Tibial artery (tissue), 4 donors: ENCODE results near the gene SOCS7.

Experiments
- DNase-seq, 2 donors: peaks; one replicate each; pipeline ENCODE4 v3.0.0-alpha.2; 2019
- H3K27ac ChIP-seq, 2 donors: fragments of 200-600 bp; sonication (generic) in 1 of 2; 1 replicate in 1 of 2; 2 replicates in 1 of 2; pipeline ENCODE4 v1.5.1; 2018 to 2019; ENCODE audit warnings: mild to moderate bottlenecking in 1 of 2
- H3K27me3 ChIP-seq, 2 donors: fragments of 200-600 bp; sonication (generic) in 1 of 2; one replicate each; pipeline versions ENCODE4 v1.5.1 to v1.6.0; 2016 to 2019
- H3K36me3 ChIP-seq, 3 donors: fragments of 200-600 bp; sonication (generic) in 2 of 3; one replicate each; pipeline ENCODE4 v1.5.1; 2016 to 2019; ENCODE audit warnings: mild to moderate bottlenecking in 2 of 3
- H3K4me1 ChIP-seq, 4 donors: fragments of 200-600 bp; sonication (generic) in 2 of 4; 1 replicate in 3 of 4; 2 replicates in 1 of 4; pipeline ENCODE4 v1.5.1; 2016 to 2019
- H3K4me3 ChIP-seq, 2 donors: fragments of 200-600 bp; sonication (generic) in 1 of 2; 1 replicate in 1 of 2; 2 replicates in 1 of 2; pipeline ENCODE4 v1.5.1; 2018 to 2019; ENCODE audit warnings: mild to moderate bottlenecking in 2 of 2
- H3K9me3 ChIP-seq, 3 donors: fragments of 200-600 bp; sonication (generic) in 1 of 3; one replicate each; pipeline ENCODE4 v1.5.1; 2016 to 2019
- CTCF ChIP-seq, 2 experiments: fragments of 200-600 bp in 1 of 2; fragments of 450-650 bp in 1 of 2; IDR thresholded peaks; one replicate each; pipeline ENCODE4 v1.5.1; 2017 to 2019; ENCODE audit warnings: antibody characterized with exemption in 2 of 2, mild to moderate bottlenecking in 1 of 2, moderate library complexity in 1 of 2
- intact Hi-C: fragments of 100-400 bp; cut with DNase I; formaldehyde crosslinking; loops from one replicate; pipeline ENCODE4 v1.15.0; 2023; ENCODE audit warnings: low total_unique reads

The SOCS7 gene

GRCh38 chr17:38425744-38426143, 74.1 kb downstream of the SOCS7 start:
- DNase-seq = no peak
- peak overlapping the region; percentile 83 to 91 for H3K27ac ChIP-seq
- no peak for TF ChIP-seq CTCF (IDR thresholded peaks at IDR 0.05)
- H3K36me3 ChIP-seq = no peaks in the 10 kb centered on the region
- H3K27me3 ChIP-seq = no peaks in the 10 kb centered on the region
- no peak overlapping the region for H3K4me3 ChIP-seq
- peaks cover 0 to 72% (median 56%) of the 10 kb centered on the region in 4 donors for H3K4me1 ChIP-seq
- intact Hi-C loops = no loop called here
- no peaks in the 10 kb centered on the region for H3K9me3 ChIP-seq

- no peak for DNase-seq
- H3K27ac ChIP-seq = peak overlapping the region; percentile 83 to 91
- no peaks in the 10 kb centered on the region for H3K27me3 ChIP-seq
- intact Hi-C loops = no loop called here
- H3K36me3 ChIP-seq = no peaks in the 10 kb centered on the region
- no peak overlapping the region for H3K4me3 ChIP-seq
- H3K9me3 ChIP-seq = no peaks in the 10 kb centered on the region
- no peak for TF ChIP-seq CTCF (IDR thresholded peaks at IDR 0.05)
- H3K4me1 ChIP-seq = peaks cover 0 to 72% (median 53%) of the 10 kb centered on the region in 4 donors
These were observed 74.8 kb downstream of the SOCS7 start for GRCh38 chr17:38426441-38426840.

GRCh38 chr17:38427160-38427949, 75.7 kb downstream of the SOCS7 start:
- DNase-seq = no peak
- intact Hi-C loops = no loop called here
- no peaks in the 10 kb centered on the region for H3K27me3 ChIP-seq
- H3K4me1 ChIP-seq = peaks cover 0 to 64% (median 48%) of the 10 kb centered on the region in 4 donors
- no peaks in the 10 kb centered on the region for H3K36me3 ChIP-seq
- peak overlapping the region; percentile 83 to 91 for H3K27ac ChIP-seq
- no peak for TF ChIP-seq CTCF (IDR thresholded peaks at IDR 0.05)
- no peaks in the 10 kb centered on the region for H3K9me3 ChIP-seq
- H3K4me3 ChIP-seq = peak overlapping the region; percentile 63 to 76

GRCh38 chr17:38428112-38428642, 76.5 kb downstream of the SOCS7 start, which contains the start of gene ARHGAP23:
ARHGAP23 (plus strand) TSS chr17:38428464; CDS start chr17:38428486, 22 bp downstream.
- H3K36me3 ChIP-seq = no peaks in the 10 kb centered on the region
- H3K9me3 ChIP-seq = no peaks in the 10 kb centered on the region
- H3K27me3 ChIP-seq = no peaks in the 10 kb centered on the region
- peak within 1 kb of the TSS; percentile 63 to 76 for H3K4me3 ChIP-seq
- peak within 1 kb of the TSS; percentile 83 to 91 for H3K27ac ChIP-seq
- intact Hi-C loops = no loop called here
- peaks cover 0 to 59% (median 43%) of the 10 kb centered on the region in 4 donors for H3K4me1 ChIP-seq
- no peak for TF ChIP-seq CTCF (IDR thresholded peaks at IDR 0.05)
- DNase-seq = peak; percentile 57 to 88

- Histone ChIP-seq H3K4me1 (peaks cover 0 to 63% (median 42%) of the 10 kb centered on the region in 4 donors), H3K36me3 (no peaks in the 10 kb centered on the region), H3K27ac (peak overlapping the region; percentile 83 to 91), H3K4me3 (peak overlapping the region; percentile 63 to 76), H3K9me3 (no peaks in the 10 kb centered on the region), H3K27me3 (no peaks in the 10 kb centered on the region)
- DNase-seq = peak; percentile 51 to 90
- intact Hi-C loops = no loop called here
- no peak for TF ChIP-seq CTCF (IDR thresholded peaks at IDR 0.05)
These were observed 77.2 kb downstream of the SOCS7 start for GRCh38 chr17:38428643-38429371.
